Measurements from ENCODE around the gene FLT3LG.

FLT3LG gene

DNA sequence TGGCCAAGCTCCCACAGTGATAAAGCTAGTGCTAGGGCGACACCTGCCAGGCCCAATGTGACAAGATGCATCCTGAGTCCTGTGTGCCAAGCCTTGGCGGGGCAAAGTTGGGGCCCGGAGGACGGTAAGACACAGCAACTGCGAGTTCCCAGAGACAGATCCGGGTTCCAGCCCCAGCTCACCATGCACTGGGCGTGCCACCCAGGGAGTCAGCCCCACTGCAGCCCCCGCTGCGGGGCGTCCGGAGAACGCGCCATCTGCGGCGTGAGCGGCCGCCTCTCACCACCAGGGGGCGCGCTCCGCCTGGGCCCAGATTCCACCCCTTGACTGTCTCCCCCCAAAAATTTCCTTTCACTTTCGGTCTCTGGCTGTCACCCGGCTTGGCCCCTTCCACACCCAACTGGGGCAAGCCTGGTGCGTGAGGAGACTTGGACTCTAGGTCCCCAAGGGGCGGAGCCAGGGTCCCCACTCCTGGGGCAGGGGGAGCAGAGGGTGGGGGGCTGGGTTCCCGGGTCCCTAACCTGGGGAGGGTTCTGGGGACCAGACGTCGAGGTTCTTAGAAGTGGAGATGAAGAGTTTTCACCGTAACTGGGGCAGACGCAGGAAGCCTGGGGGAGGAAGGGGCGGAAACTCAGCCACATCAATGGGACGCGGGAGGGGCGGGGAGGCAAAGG lies at the start of gene FLT3LG:
Gene FLT3LG (plus strand): TSS at position 348 of the 674 bp plus-strand sequence. CDS start 425 bp downstream, outside the sequence.
- peak; percentile 92 for DNase-seq

DNA sequence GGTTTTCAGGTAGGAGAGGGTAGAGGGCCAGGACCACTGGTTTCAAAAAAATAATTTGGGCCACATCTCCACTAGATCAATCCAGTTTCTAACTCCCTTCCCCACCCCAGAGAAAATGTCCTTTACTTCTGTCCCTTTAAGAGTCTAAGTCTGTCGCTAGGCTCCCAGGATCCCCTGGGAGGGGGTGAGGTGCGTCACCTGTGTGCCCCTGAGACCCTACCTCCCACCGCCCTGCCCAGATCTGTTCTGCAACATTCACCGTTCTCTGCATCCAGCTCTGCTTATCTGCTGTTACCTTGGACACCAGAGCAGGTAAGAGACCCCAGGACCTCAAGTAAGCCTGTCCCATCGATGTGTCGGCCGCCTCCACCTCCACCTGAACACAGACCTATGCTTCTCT lies 48.8 kb upstream of the FLT3LG start, which contains the start of gene GFY:
Gene GFY (plus strand): TSS at position 211 of the 400 bp plus-strand sequence. CDS start 1,043 bp downstream, outside the sequence.
- DNase-seq: no peak

- peak; percentile 34 for DNase-seq
Measured at GRCh38 chr19:49425922-49426592, 48.0 kb upstream of the FLT3LG start.

GRCh38 chr19:49427339-49427738 lies 46.7 kb upstream of the FLT3LG start:
- no peak for DNase-seq

DNA sequence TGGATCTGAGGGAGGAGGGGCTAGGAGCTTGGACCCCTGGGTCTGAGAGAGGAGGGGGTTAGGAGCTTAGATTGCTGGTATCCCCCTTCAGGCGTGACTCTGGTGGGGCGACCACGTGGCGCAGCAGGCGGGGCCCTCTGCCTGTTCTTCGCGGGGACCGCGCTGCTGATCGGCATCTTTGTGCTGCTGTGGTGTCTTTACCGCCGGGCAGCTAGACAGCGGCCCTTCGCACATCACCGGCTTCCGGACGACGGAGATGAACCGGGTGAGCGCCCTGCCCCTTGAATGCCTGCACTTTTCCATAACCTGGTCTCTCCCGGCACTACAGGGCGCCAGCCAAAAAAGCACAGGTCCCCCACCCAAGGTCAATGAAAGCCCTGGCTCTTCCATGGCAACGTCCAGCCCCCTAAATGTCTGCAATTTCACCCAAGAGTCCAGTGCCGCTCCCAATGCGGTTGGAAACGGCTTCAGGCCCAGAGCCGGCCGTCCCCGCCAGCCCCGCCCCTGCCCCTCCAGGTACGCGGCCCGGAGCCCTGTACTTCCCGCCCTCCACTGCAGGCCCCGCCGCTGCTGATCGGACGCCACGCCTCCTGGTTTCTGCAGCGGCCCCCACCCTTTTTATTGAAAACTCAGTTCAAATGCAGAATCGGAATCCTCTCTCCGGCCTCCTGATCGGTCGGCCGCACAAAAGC lies 46.0 kb upstream of the FLT3LG start:
- DNase-seq: peak; percentile 41

GRCh38 chr19:49428547-49429451 lies 45.2 kb upstream of the FLT3LG start:
- no peak for DNase-seq

DNA sequence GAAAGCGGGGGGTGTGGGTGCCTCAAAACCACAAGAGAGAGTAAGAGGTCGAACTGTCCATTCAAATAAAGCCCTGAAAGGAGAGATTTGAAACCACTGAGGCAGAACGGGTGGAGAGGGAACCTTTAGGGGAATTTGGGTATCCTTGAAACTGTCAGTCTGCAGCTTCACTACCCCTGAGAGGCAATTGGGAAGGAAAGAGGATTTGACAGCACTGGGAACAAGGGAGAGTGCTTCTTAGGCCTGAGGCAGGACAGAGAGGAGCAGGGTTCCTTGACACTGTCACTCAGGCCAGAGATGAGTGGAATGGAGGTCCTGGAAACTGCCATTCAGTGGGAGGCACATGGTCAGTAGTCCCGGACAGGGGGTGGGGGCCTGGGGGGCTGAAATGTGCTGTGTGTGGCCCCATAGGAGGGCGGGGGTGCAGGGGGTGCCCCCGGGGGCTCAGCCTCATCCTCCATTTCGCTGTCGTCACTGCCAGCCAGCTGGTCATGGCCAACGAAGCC lies 43.8 kb upstream of the FLT3LG start:
- no peak for DNase-seq

GRCh38 chr19:49430678-49431329 lies 43.2 kb upstream of the FLT3LG start:
- DNase-seq: peak; percentile 69

- DNase-seq: peak; percentile 44
Measured at GRCh38 chr19:49431330-49431749, 42.7 kb upstream of the FLT3LG start.

- peak; percentile 55 for DNase-seq
Measured at GRCh38 chr19:49432141-49433073, 41.6 kb upstream of the FLT3LG start.

DNA sequence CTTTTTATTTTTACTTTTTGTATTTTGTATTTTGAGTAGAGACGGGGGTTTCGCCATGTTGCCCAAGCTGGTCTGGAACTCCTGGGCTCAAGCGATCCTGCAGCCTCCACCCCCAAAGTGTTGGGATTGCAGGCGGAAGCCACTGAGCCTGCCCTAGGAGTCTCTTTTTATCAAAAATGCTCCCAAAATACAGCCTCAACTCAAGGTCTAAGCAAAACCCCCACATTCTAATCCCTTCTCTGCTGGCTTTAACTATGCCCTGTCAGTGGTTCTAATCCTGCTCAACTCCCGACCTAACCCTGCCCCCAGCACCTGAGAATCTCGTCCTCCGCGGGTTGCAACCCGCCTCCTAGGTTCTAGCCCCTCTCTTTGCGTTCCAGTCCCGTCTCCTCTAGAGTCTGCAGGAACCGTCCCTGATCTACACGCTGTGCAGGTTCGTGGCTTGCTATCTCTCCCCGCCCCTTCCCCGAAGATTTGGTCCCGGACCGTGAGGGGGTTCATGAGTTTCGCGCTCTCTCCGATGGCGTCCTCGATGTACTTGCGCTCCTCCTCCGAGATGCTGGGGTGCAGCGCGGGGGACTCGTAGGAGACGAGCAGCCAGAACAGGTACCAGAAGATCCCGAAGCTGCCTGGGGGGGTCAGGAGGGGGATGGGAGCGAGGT lies 40.6 kb upstream of the FLT3LG start:
- no peak for DNase-seq

DNA sequence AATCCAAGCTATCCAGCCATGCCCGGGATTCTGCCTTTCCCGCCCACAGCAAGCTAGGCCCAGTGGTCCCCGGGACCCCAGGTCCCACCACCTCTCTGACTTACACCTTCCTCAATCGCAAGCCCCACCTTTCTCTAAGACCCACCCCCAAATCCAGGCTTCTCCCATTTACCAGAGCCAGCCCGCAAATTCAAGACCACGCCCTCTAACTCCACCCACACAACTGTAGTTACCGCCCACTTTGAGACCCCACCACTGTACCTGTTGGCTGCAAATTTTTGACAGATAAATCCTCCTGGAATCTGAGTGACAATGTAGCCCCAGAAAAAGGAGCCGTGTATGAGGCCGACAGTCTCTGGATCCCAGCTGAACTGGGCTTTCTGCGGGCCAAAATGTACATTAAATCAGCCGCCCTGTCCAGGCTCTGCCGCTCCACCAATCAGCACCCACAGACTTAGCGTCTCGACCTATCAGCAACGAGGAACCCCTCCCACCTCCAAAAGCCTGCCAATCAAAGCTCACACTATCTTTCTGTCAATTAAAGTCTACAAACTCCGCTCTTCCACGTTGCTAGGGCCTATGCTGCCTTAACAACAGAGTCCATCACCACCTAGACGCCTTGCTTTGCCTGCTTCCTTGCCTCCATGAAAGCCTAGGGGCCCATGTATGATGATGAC lies 39.0 kb upstream of the FLT3LG start:
- peak; percentile 41 for DNase-seq

GRCh38 chr19:49435670-49436069 lies 38.3 kb upstream of the FLT3LG start:
- no peak for DNase-seq

- peak; percentile 77 for DNase-seq
Measured at GRCh38 chr19:49436381-49437017, 37.5 kb upstream of the FLT3LG start.

- DNase-seq: no peak
Measured at GRCh38 chr19:49437231-49437630, 36.8 kb upstream of the FLT3LG start.

- no peak for DNase-seq
Measured at GRCh38 chr19:49438261-49438660, 35.8 kb upstream of the FLT3LG start.

GRCh38 chr19:49439836-49440235 lies 34.2 kb upstream of the FLT3LG start:
- DNase-seq: no peak

DNA sequence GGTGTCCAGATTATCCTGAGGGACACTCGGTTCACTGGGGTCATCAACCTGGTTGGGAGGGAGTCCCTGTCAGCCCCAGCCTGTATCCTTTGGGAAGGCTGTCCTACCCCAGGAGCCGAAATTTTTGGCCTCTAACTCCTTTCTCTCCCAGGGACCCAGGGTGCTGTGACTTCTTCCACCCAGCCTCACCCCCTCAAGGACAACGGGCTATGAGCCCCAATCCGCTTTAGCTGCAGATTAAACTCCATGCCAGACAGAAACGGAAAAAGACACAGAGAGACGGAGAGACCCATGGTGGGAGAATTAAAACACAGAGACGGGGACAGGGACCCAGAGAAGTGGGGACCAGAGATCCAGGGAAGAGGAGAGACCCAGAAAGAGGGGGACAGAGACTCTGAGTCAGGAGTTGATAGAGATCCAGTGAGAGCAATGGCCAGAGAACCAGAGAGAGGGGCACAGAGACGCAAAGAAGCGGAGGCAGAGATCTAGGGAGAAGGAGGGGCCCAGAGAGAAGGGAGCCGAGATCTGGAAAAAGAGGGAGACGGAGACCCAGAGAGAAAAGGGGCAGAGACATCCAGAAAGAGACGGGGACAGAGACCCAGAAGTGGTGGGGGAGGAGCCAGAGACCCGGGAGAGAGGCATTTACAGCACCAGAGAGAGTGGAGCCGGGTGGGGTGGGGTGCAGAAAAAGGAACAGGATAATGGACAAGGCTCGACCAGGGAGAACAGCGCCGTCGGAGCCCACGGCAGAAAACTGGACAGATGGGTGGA lies 33.4 kb upstream of the FLT3LG start:
- DNase-seq: no peak

Data from hematopoietic multipotent progenitor cell treated with erythropoietin and hydrocortisone succinate and interleukin-3 and kit ligand, for 6 days (in vitro differentiated cells).